ENCODE measurements around the gene ZSCAN16. TPM values are rescaled to one million over a fixed set of nuclear protein-coding genes. Genes with fewer than 3 reads are reported as not detected.

ZSCAN16 gene
- total and polyA plus RNA-seq, 2 experiments from 2014 or later, result 4.7 to 12.9 TPM

DNA sequence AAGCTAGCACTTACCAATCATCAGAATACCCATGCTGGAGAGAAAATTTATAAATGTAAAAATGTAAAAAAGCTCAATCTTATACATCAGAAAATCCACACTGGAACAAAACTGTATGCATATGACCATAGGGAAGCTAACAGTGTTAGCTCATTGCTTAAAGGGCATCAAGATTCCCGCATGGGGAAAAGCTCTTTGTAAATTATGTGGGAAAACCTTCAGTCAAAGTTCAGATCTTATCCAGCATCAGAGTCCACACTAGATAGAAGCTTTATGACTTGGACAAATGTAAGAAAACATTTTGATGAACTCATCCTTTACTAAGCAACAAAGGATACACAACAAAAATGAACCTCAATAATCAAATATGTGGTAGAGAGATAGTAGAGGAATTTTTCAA lies 52.0 kb downstream of the ZSCAN16 start (continued):
- TF ChIP-seq, protein P1, sequence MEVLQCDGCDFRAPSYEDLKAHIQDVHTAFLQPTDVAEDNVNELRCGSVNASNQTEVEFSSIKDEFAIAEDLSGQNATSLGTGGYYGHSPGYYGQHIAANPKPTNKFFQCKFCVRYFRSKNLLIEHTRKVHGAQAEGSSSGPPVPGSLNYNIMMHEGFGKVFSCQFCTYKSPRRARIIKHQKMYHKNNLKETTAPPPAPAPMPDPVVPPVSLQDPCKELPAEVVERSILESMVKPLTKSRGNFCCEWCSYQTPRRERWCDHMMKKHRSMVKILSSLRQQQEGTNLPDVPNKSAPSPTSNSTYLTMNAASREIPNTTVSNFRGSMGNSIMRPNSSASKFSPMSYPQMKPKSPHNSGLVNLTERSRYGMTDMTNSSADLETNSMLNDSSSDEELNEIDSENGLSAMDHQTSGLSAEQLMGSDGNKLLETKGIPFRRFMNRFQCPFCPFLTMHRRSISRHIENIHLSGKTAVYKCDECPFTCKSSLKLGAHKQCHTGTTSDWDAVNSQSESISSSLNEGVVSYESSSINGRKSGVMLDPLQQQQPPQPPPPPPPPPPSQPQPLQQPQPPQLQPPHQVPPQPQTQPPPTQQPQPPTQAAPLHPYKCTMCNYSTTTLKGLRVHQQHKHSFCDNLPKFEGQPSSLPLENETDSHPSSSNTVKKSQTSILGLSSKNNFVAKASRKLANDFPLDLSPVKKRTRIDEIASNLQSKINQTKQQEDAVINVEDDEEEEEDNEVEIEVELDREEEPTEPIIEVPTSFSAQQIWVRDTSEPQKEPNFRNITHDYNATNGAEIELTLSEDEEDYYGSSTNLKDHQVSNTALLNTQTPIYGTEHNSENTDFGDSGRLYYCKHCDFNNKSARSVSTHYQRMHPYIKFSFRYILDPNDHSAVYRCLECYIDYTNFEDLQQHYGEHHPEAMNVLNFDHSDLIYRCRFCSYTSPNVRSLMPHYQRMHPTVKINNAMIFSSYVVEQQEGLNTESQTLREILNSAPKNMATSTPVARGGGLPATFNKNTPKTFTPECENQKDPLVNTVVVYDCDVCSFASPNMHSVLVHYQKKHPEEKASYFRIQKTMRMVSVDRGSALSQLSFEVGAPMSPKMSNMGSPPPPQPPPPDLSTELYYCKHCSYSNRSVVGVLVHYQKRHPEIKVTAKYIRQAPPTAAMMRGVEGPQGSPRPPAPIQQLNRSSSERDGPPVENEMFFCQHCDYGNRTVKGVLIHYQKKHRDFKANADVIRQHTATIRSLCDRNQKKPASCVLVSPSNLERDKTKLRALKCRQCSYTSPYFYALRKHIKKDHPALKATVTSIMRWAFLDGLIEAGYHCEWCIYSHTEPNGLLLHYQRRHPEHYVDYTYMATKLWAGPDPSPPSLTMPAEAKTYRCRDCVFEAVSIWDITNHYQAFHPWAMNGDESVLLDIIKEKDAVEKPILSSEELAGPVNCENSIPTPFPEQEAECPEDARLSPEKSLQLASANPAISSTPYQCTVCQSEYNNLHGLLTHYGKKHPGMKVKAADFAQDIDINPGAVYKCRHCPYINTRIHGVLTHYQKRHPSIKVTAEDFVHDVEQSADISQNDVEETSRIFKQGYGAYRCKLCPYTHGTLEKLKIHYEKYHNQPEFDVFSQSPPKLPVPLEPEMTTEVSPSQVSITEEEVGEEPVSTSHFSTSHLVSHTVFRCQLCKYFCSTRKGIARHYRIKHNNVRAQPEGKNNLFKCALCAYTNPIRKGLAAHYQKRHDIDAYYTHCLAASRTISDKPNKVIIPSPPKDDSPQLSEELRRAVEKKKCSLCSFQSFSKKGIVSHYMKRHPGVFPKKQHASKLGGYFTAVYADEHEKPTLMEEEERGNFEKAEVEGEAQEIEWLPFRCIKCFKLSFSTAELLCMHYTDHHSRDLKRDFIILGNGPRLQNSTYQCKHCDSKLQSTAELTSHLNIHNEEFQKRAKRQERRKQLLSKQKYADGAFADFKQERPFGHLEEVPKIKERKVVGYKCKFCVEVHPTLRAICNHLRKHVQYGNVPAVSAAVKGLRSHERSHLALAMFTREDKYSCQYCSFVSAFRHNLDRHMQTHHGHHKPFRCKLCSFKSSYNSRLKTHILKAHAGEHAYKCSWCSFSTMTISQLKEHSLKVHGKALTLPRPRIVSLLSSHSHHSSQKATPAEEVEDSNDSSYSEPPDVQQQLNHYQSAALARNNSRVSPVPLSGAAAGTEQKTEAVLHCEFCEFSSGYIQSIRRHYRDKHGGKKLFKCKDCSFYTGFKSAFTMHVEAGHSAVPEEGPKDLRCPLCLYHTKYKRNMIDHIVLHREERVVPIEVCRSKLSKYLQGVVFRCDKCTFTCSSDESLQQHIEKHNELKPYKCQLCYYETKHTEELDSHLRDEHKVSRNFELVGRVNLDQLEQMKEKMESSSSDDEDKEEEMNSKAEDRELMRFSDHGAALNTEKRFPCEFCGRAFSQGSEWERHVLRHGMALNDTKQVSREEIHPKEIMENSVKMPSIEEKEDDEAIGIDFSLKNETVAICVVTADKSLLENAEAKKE (CRISPR knock-in tag; IDR thresholded peaks at IDR 0.05), result no peak

Other genes with a start within 250 kb of the ZSCAN16 start
- 0.38 TPM in 1 of 2 replicates, not detected in the other for gene OR2B2, start 212.2 kb upstream of the ZSCAN16 start, total RNA-seq (2014; rRNA removed; shearing (Covaris generic))
- not detected in 2 replicates for gene OR2B2, start 212.2 kb upstream of the ZSCAN16 start, polyA plus RNA-seq (2016; fragmentation: Nextera tagmentation; extraction: Ambion mirVana)
- gene OR2B6, start 167.4 kb upstream of the ZSCAN16 start, total RNA-seq (2014; rRNA removed; shearing (Covaris generic)), result not detected in 2 replicates
- 0.45 TPM in 1 of 2 replicates, not detected in the other for gene OR2B6, start 167.4 kb upstream of the ZSCAN16 start, polyA plus RNA-seq (2016; fragmentation: Nextera tagmentation; extraction: Ambion mirVana)
- gene ZNF165, start 44.0 kb upstream of the ZSCAN16 start, total RNA-seq (2014; rRNA removed; shearing (Covaris generic)), result 5.5 and 7.6 TPM in 2 replicates
- gene ZNF165, start 44.0 kb upstream of the ZSCAN16 start, polyA plus RNA-seq (2016; fragmentation: Nextera tagmentation; extraction: Ambion mirVana), result 7.7 and 8.9 TPM in 2 replicates
- gene ZKSCAN8, start 17.3 kb downstream of the ZSCAN16 start, total RNA-seq (2014; rRNA removed; shearing (Covaris generic)), result 21.3 and 22.6 TPM in 2 replicates
- 4.0 and 4.2 TPM in 2 replicates for gene ZKSCAN8, start 17.3 kb downstream of the ZSCAN16 start, polyA plus RNA-seq (2016; fragmentation: Nextera tagmentation; extraction: Ambion mirVana)
- 10.9 and 11.9 TPM in 2 replicates for gene ZSCAN9, start 100.7 kb downstream of the ZSCAN16 start, total RNA-seq (2014; rRNA removed; shearing (Covaris generic))
- 10.0 and 10.9 TPM in 2 replicates for gene ZSCAN9, start 100.7 kb downstream of the ZSCAN16 start, polyA plus RNA-seq (2016; fragmentation: Nextera tagmentation; extraction: Ambion mirVana)
- gene ZKSCAN4, start 127.7 kb downstream of the ZSCAN16 start, total RNA-seq (2014; rRNA removed; shearing (Covaris generic)), result 5.7 and 5.9 TPM in 2 replicates
- 2.8 and 3.1 TPM in 2 replicates for gene ZKSCAN4, start 127.7 kb downstream of the ZSCAN16 start, polyA plus RNA-seq (2016; fragmentation: Nextera tagmentation; extraction: Ambion mirVana)
- 0.16 and 1.6 TPM in 2 replicates for gene NKAPL, start 134.7 kb downstream of the ZSCAN16 start, total RNA-seq (2014; rRNA removed; shearing (Covaris generic))
- gene NKAPL, start 134.7 kb downstream of the ZSCAN16 start, polyA plus RNA-seq (2016; fragmentation: Nextera tagmentation; extraction: Ambion mirVana), result 2.9 and 3.2 TPM in 2 replicates
- gene ZSCAN26, start 142.5 kb downstream of the ZSCAN16 start, total RNA-seq (2014; rRNA removed; shearing (Covaris generic)), result 10.2 and 13.0 TPM in 2 replicates
- 3.5 and 6.5 TPM in 2 replicates for gene ZSCAN26, start 142.5 kb downstream of the ZSCAN16 start, polyA plus RNA-seq (2016; fragmentation: Nextera tagmentation; extraction: Ambion mirVana)
- gene PGBD1, start 157.0 kb downstream of the ZSCAN16 start, total RNA-seq (2014; rRNA removed; shearing (Covaris generic)), result 8.4 and 10.5 TPM in 2 replicates
- gene PGBD1, start 157.0 kb downstream of the ZSCAN16 start, polyA plus RNA-seq (2016; fragmentation: Nextera tagmentation; extraction: Ambion mirVana), result 6.0 and 7.5 TPM in 2 replicates
- gene ZSCAN31, start 211.5 kb downstream of the ZSCAN16 start, total RNA-seq (2014; rRNA removed; shearing (Covaris generic)), result 4.7 and 12.1 TPM in 2 replicates
- 2.8 and 3.1 TPM in 2 replicates for gene ZSCAN31, start 211.5 kb downstream of the ZSCAN16 start, polyA plus RNA-seq (2016; fragmentation: Nextera tagmentation; extraction: Ambion mirVana)
- 4.3 and 7.6 TPM in 2 replicates for gene ZKSCAN3, start 225.3 kb downstream of the ZSCAN16 start, total RNA-seq (2014; rRNA removed; shearing (Covaris generic))
- 2.8 and 3.0 TPM in 2 replicates for gene ZKSCAN3, start 225.3 kb downstream of the ZSCAN16 start, polyA plus RNA-seq (2016; fragmentation: Nextera tagmentation; extraction: Ambion mirVana)